SK-N-SH (cell line): ENCODE measurements around the gene ENTPD6. TPM values are rescaled to one million over a fixed set of nuclear protein-coding genes. Genes with fewer than 3 reads are reported as not detected.

Experiments
- CTCF ChIA-PET: fragments of 300-600, 350-600 bp; formaldehyde crosslinking; extraction: SDS; loops from one replicate; lab custom pipeline; 2021; lab: Yijun Ruan, JAX
- POLR2A ChIA-PET: fragments of 350-600 bp; sonication (Branson Sonifier 250); formaldehyde crosslinking; extraction: SDS; loops from one replicate; lab custom pipeline; 2020; ENCODE audit warnings: antibody characterized with exemption, inconsistent platforms; lab: Yijun Ruan, JAX
- DNase-seq: peaks from one replicate; pipeline ENCODE4 v3.0.0; 2012
- H2AFZ ChIP-seq: fragments of 200-600 bp; sonication (generic); 2 replicates; pipeline ENCODE4 v1.8.1; 2016; ENCODE audit warnings: antibody characterized with exemption, mild to moderate bottlenecking, low read depth
- H3F3A ChIP-seq: fragments of 200-600 bp; sonication (generic); replicated peaks from 2 replicates; pipeline ENCODE3; 2016; ENCODE audit warnings: antibody characterized with exemption, mild to moderate bottlenecking; ENCODE audit not compliant: insufficient read depth
- H3K27ac ChIP-seq, 2 experiments: fragments of 200-500 bp in 1 of 2; fragments of 200-600 bp in 1 of 2; sonication (Bioruptor generic) in 1 of 2; sonication (generic), shearing (Covaris generic) in 1 of 2; 2 replicates each; pipeline versions ENCODE4 v1.5.1 to v1.6.1; 2014 to 2016; ENCODE audit warnings: low read depth in 2 of 2, inconsistent platforms in 1 of 2, low read length in 1 of 2, mild to moderate bottlenecking in 1 of 2, mixed read lengths in 1 of 2
- H3K27me3 ChIP-seq: fragments of 200-600 bp; sonication (generic), shearing (Covaris generic); 2 replicates; pipeline ENCODE4 v1.6.1; 2016; ENCODE audit warnings: mixed run types; ENCODE audit not compliant: insufficient read depth
- H3K36me3 ChIP-seq, 2 experiments: fragments of 200-500 bp in 1 of 2; fragments of 200-600 bp in 1 of 2; sonication (Bioruptor generic) in 1 of 2; sonication (generic) in 1 of 2; replicated peaks in 1 of 2; 2 replicates each; pipeline versions ENCODE3 to v1.5.1; 2014 to 2016; ENCODE audit warnings: low read length in 1 of 2, mild to moderate bottlenecking in 1 of 2; ENCODE audit not compliant: insufficient read depth in 2 of 2, control insufficient read depth in 1 of 2
- H3K4me1 ChIP-seq, 2 experiments: fragments of 200-500 bp in 1 of 2; fragments of 200-600 bp in 1 of 2; sonication (Bioruptor generic) in 1 of 2; sonication (generic), shearing (Covaris generic) in 1 of 2; 2 replicates each; pipeline versions ENCODE4 v1.5.1 to v1.6.1; 2014 to 2016; ENCODE audit warnings: low read depth in 1 of 2, low read length in 1 of 2, mixed run types in 1 of 2; ENCODE audit not compliant: insufficient read depth in 2 of 2, control insufficient read depth in 1 of 2
- H3K4me2 ChIP-seq: fragments of 200-600 bp; sonication (generic), shearing (Covaris generic); 2 replicates; pipeline ENCODE4 v1.6.1; 2017; ENCODE audit warnings: mixed run types
- H3K4me3 ChIP-seq, 2 experiments: fragments of 200-500 bp in 1 of 2; fragments of 200-600 bp in 1 of 2; sonication (Bioruptor generic) in 1 of 2; sonication (generic), shearing (Covaris generic) in 1 of 2; 2 replicates each; pipeline versions ENCODE4 v1.5.1 to v1.8.1; 2014 to 2016; ENCODE audit warnings: low read depth in 2 of 2, inconsistent platforms in 1 of 2, low read length in 1 of 2, mild to moderate bottlenecking in 1 of 2, mixed read lengths in 1 of 2, moderate library complexity in 1 of 2
- H3K79me2 ChIP-seq: fragments of 200-600 bp; sonication (generic); 2 replicates; pipeline ENCODE4 v1.8.1; 2017; ENCODE audit warnings: mild to moderate bottlenecking; ENCODE audit not compliant: insufficient read depth
- H3K9ac ChIP-seq: fragments of 200-600 bp; sonication (generic); 2 replicates; pipeline ENCODE4 v1.6.1; 2017; ENCODE audit warnings: mixed run types
- H3K9me2 ChIP-seq: fragments of 200-600 bp; sonication (generic); 2 replicates; pipeline ENCODE4 v1.6.1; 2017; ENCODE audit warnings: mixed run types
- H3K9me3 ChIP-seq: fragments of 200-600 bp; sonication (generic); 2 replicates; pipeline ENCODE4 v1.6.1; 2017; ENCODE audit warnings: mixed run types, mild to moderate bottlenecking, moderate library complexity
- H4K20me1 ChIP-seq: fragments of 200-600 bp; sonication (generic); 2 replicates; pipeline ENCODE4 v1.6.1; 2017; ENCODE audit warnings: mild to moderate bottlenecking, mixed run types; ENCODE audit not compliant: insufficient read depth
- CHD2 ChIP-seq: fragments of 150-350 bp; IDR thresholded peaks from 2 replicates; pipeline ENCODE4 v1.6.1; 2018; ENCODE audit warnings: low read length; ENCODE audit not compliant: partially characterized antibody
- ELF1 ChIP-seq: IDR thresholded peaks from 2 replicates; pipeline ENCODE4 v1.4.0; 2012
- EP300 ChIP-seq, 2 experiments: IDR thresholded peaks; 2 replicates each; pipeline versions ENCODE4 v1.4.0 to v1.6.1; 2012; ENCODE audit warnings: borderline replicate concordance in 1 of 2, low read depth in 1 of 2, low read length in 1 of 2
- EZH2phosphoT487 ChIP-seq: fragments of 200-600 bp; sonication (generic); IDR thresholded peaks from 2 replicates; pipeline ENCODE4 v1.6.1; 2017; ENCODE audit warnings: low read depth, mixed run types, mild to moderate bottlenecking, antibody characterized with exemption, moderate library complexity, borderline replicate concordance
- FOSL2 ChIP-seq: IDR thresholded peaks from 2 replicates; pipeline ENCODE4 v1.4.0; 2012; ENCODE audit warnings: low read depth, mild to moderate bottlenecking, moderate library complexity, borderline replicate concordance
- FOXM1 ChIP-seq: IDR thresholded peaks from 2 replicates; pipeline ENCODE4 v1.4.0; 2012; ENCODE audit warnings: low read depth, mild to moderate bottlenecking
- GATA2 ChIP-seq: sonication (generic); formaldehyde crosslinking; IDR thresholded peaks from 2 replicates; pipeline ENCODE4 v1.5.0; 2020; ENCODE audit warnings: mild to moderate bottlenecking, missing genetic modification reagents
- JUND ChIP-seq: IDR thresholded peaks from 2 replicates; pipeline ENCODE4 v1.4.0; 2012
- MEF2A ChIP-seq: IDR thresholded peaks from 2 replicates; pipeline ENCODE4 v1.4.0; 2012; ENCODE audit warnings: low read depth, borderline replicate concordance
- MXI1 ChIP-seq: IDR thresholded peaks from 2 replicates; pipeline ENCODE4 v1.6.1; 2012; ENCODE audit warnings: mild to moderate bottlenecking, low read depth, low read length, improper control_type of control experiment
- NFIC ChIP-seq: IDR thresholded peaks from 2 replicates; pipeline ENCODE4 v1.4.0; 2012; ENCODE audit warnings: borderline replicate concordance
- POLR2AphosphoS5 ChIP-seq: IDR thresholded peaks from 2 replicates; pipeline ENCODE4 v1.6.1; 2012; ENCODE audit warnings: low read depth, low read length
- RAD21 ChIP-seq: IDR thresholded peaks from 2 replicates; pipeline ENCODE4 v1.6.1; 2012; ENCODE audit warnings: mild to moderate bottlenecking, low read length
- RCOR1 ChIP-seq: fragments of 150-350 bp; IDR thresholded peaks from 2 replicates; pipeline ENCODE4 v1.6.1; 2017; ENCODE audit warnings: antibody characterized with exemption, low read length
- RFX5 ChIP-seq: IDR thresholded peaks from 2 replicates; pipeline ENCODE4 v1.6.1; 2012; ENCODE audit warnings: mild to moderate bottlenecking, improper control_type of control experiment, low read length
- RXRA ChIP-seq: IDR thresholded peaks from 2 replicates; pipeline ENCODE4 v1.4.0; 2012; ENCODE audit warnings: low read depth, mild to moderate bottlenecking, borderline replicate concordance
- SIN3A ChIP-seq: IDR thresholded peaks from 2 replicates; pipeline ENCODE4 v1.6.1; 2012; ENCODE audit warnings: low read depth, mild to moderate bottlenecking, low read length, moderate library complexity, borderline replicate concordance
- SMC3 ChIP-seq: IDR thresholded peaks from 2 replicates; pipeline ENCODE4 v1.6.1; 2012; ENCODE audit warnings: low read depth, low read length, improper control_type of control experiment
- TAF1 ChIP-seq: IDR thresholded peaks from 2 replicates; pipeline ENCODE4 v1.6.1; 2012; ENCODE audit warnings: low read depth, mild to moderate bottlenecking, low read length, moderate library complexity, borderline replicate concordance
- TCF12 ChIP-seq: IDR thresholded peaks from 2 replicates; pipeline ENCODE4 v1.4.0; 2012
- TEAD4 ChIP-seq: IDR thresholded peaks from 2 replicates; pipeline ENCODE4 v1.4.0; 2012; ENCODE audit warnings: mild to moderate bottlenecking, borderline replicate concordance; ENCODE audit not compliant: insufficient read depth
- YY1 ChIP-seq: IDR thresholded peaks from 2 replicates; pipeline ENCODE4 v1.4.0; 2012; ENCODE audit warnings: low read depth, mild to moderate bottlenecking
- WGBS: methylation state at CpG from one replicate; pipeline ENCODE4 v1.1.6; 2017; ENCODE audit warnings: low lambda C conversion rate; 5-methylcytosine and 5-hydroxymethylcytosine counted together
- polyA plus RNA-seq, 3 experiments: library from polyadenylated mRNA; depleted of rRNA; stranded (reverse); fragments of >200 nt; gene quantifications; 2 replicates each; pipeline ENCODE4 v1.2.3, GENCODE V29; 2012
- TF ChIP-seq, protein P1 (sequence below): IDR thresholded peaks from 2 replicates; pipeline ENCODE4 v1.4.0; 2012; ENCODE audit warnings: low read depth
- TF ChIP-seq, protein P2 (sequence below): IDR thresholded peaks from 2 replicates; pipeline ENCODE4; 2012
- TF ChIP-seq, protein P3 (sequence below): fragments of 150-350 bp; IDR thresholded peaks from 2 replicates; pipeline ENCODE4 v1.6.1; 2017; ENCODE audit warnings: antibody characterized with exemption, low read length, low read depth, borderline replicate concordance
- TF ChIP-seq, protein P4 (sequence below): fragments of 150-350 bp; IDR thresholded peaks from 2 replicates; pipeline ENCODE4 v1.6.1; 2016; ENCODE audit warnings: mild to moderate bottlenecking, low read depth, low read length
- TF ChIP-seq, protein P5 (sequence below): IDR thresholded peaks from 2 replicates; pipeline ENCODE4 v1.4.0; 2012; ENCODE audit warnings: low read depth, borderline replicate concordance
- TF ChIP-seq, protein P6 (sequence below): IDR thresholded peaks from 2 replicates; pipeline ENCODE4 v1.4.0; 2012; ENCODE audit warnings: low read depth, borderline replicate concordance

ENTPD6 gene
- polyA plus RNA-seq, 1 of the 3 experiments (the other 2 are of a cell fraction), result 76.1 TPM

DNA sequence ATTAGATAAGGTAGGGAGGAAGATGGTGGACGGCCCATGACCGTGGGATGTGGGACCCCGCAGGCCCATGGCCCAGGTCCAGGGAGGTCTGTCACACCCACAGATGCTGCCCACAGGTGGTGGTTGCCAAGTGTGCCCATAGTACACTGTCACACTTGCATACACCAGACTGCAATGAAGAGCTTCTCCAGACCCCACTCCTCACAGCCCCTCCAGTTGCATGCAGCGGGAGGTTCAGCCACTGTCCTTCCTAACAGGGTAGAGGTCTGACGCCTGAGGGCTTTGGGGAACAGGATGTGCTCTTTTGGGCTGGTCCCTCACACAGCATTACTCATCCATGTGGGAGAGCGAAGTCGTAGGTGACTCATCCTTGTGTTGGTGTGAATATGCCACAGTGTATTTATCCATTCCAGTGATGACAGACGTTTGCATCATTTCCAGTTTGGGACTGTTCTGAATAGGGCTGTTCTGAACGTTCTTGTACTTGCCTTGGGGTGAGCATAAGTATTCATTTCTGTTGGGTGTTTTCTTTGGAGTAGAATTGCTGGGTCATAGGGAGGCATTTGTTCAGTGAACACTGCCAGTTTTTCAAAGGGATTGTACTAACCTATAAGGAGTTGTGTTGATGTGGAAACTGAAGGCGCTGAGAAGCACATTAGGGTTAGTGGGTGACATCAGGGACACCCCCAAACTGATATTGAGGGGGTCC lies 42.3 kb downstream of the ENTPD6 start:
- Histone ChIP-seq H3K9ac (peak overlapping the region; percentile 75), H3K4me2 (peak overlapping the region; percentile 76), H3K9me2 (no peaks in the 10 kb centered on the region), H3K4me1 (peaks cover 6 to 24% of the 10 kb centered on the region in 2 experiments; a peak in 3 of 4 replicates), H3K36me3 (no peaks in the 10 kb centered on the region), H3K27me3 (no peaks in the 10 kb centered on the region), H3F3A (peaks cover 17% of the 10 kb centered on the region), H3K9me3 (no peaks in the 10 kb centered on the region), H3K27ac (peak overlapping the region in 1 of 2 experiments; percentile 98; a peak in 2 of 4 replicates), H4K20me1 (no peaks in the 10 kb centered on the region), H3K4me3 (no peak overlapping the region), H2AFZ (no peak overlapping the region), H3K79me2 (no peaks in the 10 kb centered on the region)
- POLR2A ChIA-PET, result interaction anchor here (1.3 kb wide), 1 partner anchor 10 kb away, joined by 4 read pairs; the partner anchor contains the start of gene PYGB
- CTCF ChIA-PET, result interaction anchor here (1.1 to 2.5 kb wide), 2 partner anchors 9 to 57 kb away, joined by 6 read pairs; partner anchors contain the start of gene PYGB
- DNase-seq, result no peak
- WGBS, result 34% methylated on average over 10 of the region's 10 CpGs
- peak; percentile 98 for TF ChIP-seq JUND
- peak; percentile 87 for TF ChIP-seq NFIC
- TF ChIP-seq, protein P1, sequence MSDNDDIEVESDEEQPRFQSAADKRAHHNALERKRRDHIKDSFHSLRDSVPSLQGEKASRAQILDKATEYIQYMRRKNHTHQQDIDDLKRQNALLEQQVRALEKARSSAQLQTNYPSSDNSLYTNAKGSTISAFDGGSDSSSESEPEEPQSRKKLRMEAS, result peak; percentile 58; the same call in 1 of the 2 replicates
- TF ChIP-seq, protein P2, sequence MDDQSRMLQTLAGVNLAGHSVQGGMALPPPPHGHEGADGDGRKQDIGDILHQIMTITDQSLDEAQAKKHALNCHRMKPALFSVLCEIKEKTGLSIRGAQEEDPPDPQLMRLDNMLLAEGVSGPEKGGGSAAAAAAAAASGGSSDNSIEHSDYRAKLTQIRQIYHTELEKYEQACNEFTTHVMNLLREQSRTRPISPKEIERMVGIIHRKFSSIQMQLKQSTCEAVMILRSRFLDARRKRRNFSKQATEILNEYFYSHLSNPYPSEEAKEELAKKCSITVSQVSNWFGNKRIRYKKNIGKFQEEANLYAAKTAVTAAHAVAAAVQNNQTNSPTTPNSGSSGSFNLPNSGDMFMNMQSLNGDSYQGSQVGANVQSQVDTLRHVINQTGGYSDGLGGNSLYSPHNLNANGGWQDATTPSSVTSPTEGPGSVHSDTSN, result peak; percentile 97
- 0 out of 2 replicates have a peak, but pooled peaks have one; percentile 17 for TF ChIP-seq YY1
- TF ChIP-seq FOXM1, result no peak
- TF ChIP-seq, protein P3, sequence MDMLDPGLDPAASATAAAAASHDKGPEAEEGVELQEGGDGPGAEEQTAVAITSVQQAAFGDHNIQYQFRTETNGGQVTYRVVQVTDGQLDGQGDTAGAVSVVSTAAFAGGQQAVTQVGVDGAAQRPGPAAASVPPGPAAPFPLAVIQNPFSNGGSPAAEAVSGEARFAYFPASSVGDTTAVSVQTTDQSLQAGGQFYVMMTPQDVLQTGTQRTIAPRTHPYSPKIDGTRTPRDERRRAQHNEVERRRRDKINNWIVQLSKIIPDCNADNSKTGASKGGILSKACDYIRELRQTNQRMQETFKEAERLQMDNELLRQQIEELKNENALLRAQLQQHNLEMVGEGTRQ, result no peak
- peak; percentile 87 for TF ChIP-seq TCF12
- TF ChIP-seq RFX5, result no peak
- TF ChIP-seq, protein P4, sequence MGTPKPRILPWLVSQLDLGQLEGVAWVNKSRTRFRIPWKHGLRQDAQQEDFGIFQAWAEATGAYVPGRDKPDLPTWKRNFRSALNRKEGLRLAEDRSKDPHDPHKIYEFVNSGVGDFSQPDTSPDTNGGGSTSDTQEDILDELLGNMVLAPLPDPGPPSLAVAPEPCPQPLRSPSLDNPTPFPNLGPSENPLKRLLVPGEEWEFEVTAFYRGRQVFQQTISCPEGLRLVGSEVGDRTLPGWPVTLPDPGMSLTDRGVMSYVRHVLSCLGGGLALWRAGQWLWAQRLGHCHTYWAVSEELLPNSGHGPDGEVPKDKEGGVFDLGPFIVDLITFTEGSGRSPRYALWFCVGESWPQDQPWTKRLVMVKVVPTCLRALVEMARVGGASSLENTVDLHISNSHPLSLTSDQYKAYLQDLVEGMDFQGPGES, result no peak
- no peak for TF ChIP-seq RAD21
- no peak for TF ChIP-seq ELF1
- peak; percentile 78; the same call in 1 of the 2 replicates for TF ChIP-seq POLR2AphosphoS5
- no peak for TF ChIP-seq SMC3
- no peak for TF ChIP-seq MXI1
- TF ChIP-seq, protein P5, sequence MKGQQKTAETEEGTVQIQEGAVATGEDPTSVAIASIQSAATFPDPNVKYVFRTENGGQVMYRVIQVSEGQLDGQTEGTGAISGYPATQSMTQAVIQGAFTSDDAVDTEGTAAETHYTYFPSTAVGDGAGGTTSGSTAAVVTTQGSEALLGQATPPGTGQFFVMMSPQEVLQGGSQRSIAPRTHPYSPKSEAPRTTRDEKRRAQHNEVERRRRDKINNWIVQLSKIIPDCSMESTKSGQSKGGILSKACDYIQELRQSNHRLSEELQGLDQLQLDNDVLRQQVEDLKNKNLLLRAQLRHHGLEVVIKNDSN, result no peak
- TF ChIP-seq MEF2A, result peak; percentile 31; the same call in 1 of the 2 replicates
- peak; percentile 55; the same call in 1 of the 2 replicates for TF ChIP-seq SIN3A
- no peak for TF ChIP-seq EZH2phosphoT487
- no peak for TF ChIP-seq CHD2
- peak; percentile 99 for TF ChIP-seq FOSL2
- peak; percentile 68; the same call in 1 of the 2 replicates for TF ChIP-seq RXRA
- TF ChIP-seq, protein P6, sequence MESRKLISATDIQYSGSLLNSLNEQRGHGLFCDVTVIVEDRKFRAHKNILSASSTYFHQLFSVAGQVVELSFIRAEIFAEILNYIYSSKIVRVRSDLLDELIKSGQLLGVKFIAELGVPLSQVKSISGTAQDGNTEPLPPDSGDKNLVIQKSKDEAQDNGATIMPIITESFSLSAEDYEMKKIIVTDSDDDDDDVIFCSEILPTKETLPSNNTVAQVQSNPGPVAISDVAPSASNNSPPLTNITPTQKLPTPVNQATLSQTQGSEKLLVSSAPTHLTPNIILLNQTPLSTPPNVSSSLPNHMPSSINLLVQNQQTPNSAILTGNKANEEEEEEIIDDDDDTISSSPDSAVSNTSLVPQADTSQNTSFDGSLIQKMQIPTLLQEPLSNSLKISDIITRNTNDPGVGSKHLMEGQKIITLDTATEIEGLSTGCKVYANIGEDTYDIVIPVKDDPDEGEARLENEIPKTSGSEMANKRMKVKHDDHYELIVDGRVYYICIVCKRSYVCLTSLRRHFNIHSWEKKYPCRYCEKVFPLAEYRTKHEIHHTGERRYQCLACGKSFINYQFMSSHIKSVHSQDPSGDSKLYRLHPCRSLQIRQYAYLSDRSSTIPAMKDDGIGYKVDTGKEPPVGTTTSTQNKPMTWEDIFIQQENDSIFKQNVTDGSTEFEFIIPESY, result no peak
- no peak for TF ChIP-seq TAF1
- peak in 1 of 2 experiments; percentile 86; a peak in 1 of 4 replicates for TF ChIP-seq EP300 (IDR thresholded peaks at IDR 0.05; ENCODE audit: borderline replicate concordance in 1 of 2, low read depth in 1 of 2, low read length in 1 of 2)
- TF ChIP-seq RCOR1, result no peak
- no peak for TF ChIP-seq GATA2 (CRISPR knock-in tag)
- TF ChIP-seq TEAD4, result no peak
